Activated naive CD4-positive, alpha-beta T cell treated with anti-CD3 and anti-CD28 coated beads, Interleukin-2, amount 10 ng/mL, durations not matched to agents 7 days and 5 days (primary cell): ENCODE measurements around the gene KIF23.
A peak's percentile ranks its signal among the peaks of the same experiment; 100 is the strongest.

Experiments
- CTCF ChIA-PET: fragments of 350-600 bp; sonication (Branson Sonifier 250); formaldehyde crosslinking; loops from one replicate; lab custom pipeline; 2021; ENCODE audit warnings: antibody characterized with exemption; lab: Charles Lee
- DNase-seq: peaks from one replicate; pipeline ENCODE4 v3.0.0-alpha.2; 2020
- H3K27ac Mint-ChIP-seq: one replicate; pipeline ENCODE4 v1.8.0; 2021; ENCODE audit warnings: mild to moderate bottlenecking, moderate library complexity, mixed read lengths
- H3K27me3 Mint-ChIP-seq: one replicate; pipeline ENCODE4 v1.8.0; 2021; ENCODE audit warnings: mild to moderate bottlenecking, mixed read lengths
- H3K36me3 Mint-ChIP-seq: one replicate; pipeline ENCODE4 v1.8.0; 2021; ENCODE audit warnings: mixed read lengths
- H3K4me1 Mint-ChIP-seq: one replicate; pipeline ENCODE4 v1.8.0; 2021; ENCODE audit warnings: mixed read lengths
- H3K4me3 Mint-ChIP-seq: one replicate; pipeline ENCODE4 v1.8.0; 2021; ENCODE audit warnings: mild to moderate bottlenecking, moderate library complexity, mixed read lengths
- H3K9me3 Mint-ChIP-seq: one replicate; pipeline ENCODE4 v1.8.0; 2021; ENCODE audit warnings: mixed read lengths

KIF23 gene

GRCh38 chr15:69469467-69470201 is 55.5 kb downstream of the KIF23 start:
- peak overlapping the region; percentile 89 for H3K27ac Mint-ChIP-seq
- CTCF ChIA-PET: interaction anchor here (0.9 to 1.2 kb wide), 2 partner anchors 9 to 24 kb away, joined by 3 to 5 read pairs; no protein-coding TSS in a partner anchor
- peaks cover 38% of the 10 kb centered on the region for H3K27me3 Mint-ChIP-seq
- no peak overlapping the region for H3K4me3 Mint-ChIP-seq
- no peaks in the 10 kb centered on the region for H3K9me3 Mint-ChIP-seq
- peaks cover 38% of the 10 kb centered on the region for H3K4me1 Mint-ChIP-seq
- H3K36me3 Mint-ChIP-seq: no peaks in the 10 kb centered on the region
- no peak for DNase-seq

GRCh38 chr15:69472046-69472445 is 57.9 kb downstream of the KIF23 start:
- CTCF ChIA-PET: interaction anchor here (1.2 kb wide), 1 partner anchor 9 kb away, joined by 5 read pairs; no protein-coding TSS in a partner anchor

GRCh38 chr15:69472562-69472961 is 58.4 kb downstream of the KIF23 start:
- DNase-seq: no peak
- H3K27me3 Mint-ChIP-seq: peaks cover 35% of the 10 kb centered on the region
- H3K4me3 Mint-ChIP-seq: no peak overlapping the region
- no peaks in the 10 kb centered on the region for H3K9me3 Mint-ChIP-seq
- CTCF ChIA-PET: interaction anchor here (1.2 kb wide), 1 partner anchor 10 kb away, joined by 5 read pairs; no protein-coding TSS in a partner anchor
- H3K36me3 Mint-ChIP-seq: no peaks in the 10 kb centered on the region
- H3K4me1 Mint-ChIP-seq: peaks cover 26% of the 10 kb centered on the region
- no peak overlapping the region for H3K27ac Mint-ChIP-seq

More at GRCh38 chr15:69472046-69472445, 57.9 kb downstream of the KIF23 start:
- peaks cover 30% of the 10 kb centered on the region for H3K4me1 Mint-ChIP-seq
- no peak overlapping the region for H3K4me3 Mint-ChIP-seq
- no peaks in the 10 kb centered on the region for H3K36me3 Mint-ChIP-seq
- H3K27ac Mint-ChIP-seq: no peak overlapping the region
- no peak for DNase-seq
- H3K9me3 Mint-ChIP-seq: no peaks in the 10 kb centered on the region
- H3K27me3 Mint-ChIP-seq: peaks cover 37% of the 10 kb centered on the region

- H3K4me1 Mint-ChIP-seq: peaks cover 9% of the 10 kb centered on the region
- no peaks in the 10 kb centered on the region for H3K9me3 Mint-ChIP-seq
- no peaks in the 10 kb centered on the region for H3K36me3 Mint-ChIP-seq
- H3K27ac Mint-ChIP-seq: no peak overlapping the region
- CTCF ChIA-PET: interaction anchor here (0.7 to 2.7 kb wide), 5 partner anchors 11 to 1112 kb away, joined by 3 to 13 read pairs (median 5); partner anchors contain the start of gene RPLP1
- DNase-seq: no peak
- no peak overlapping the region for H3K4me3 Mint-ChIP-seq
- peaks cover 43% of the 10 kb centered on the region for H3K27me3 Mint-ChIP-seq
Measured at GRCh38 chr15:69474291-69474690, 60.1 kb downstream of the KIF23 start.

GRCh38 chr15:69474846-69475455 is 60.8 kb downstream of the KIF23 start:
- CTCF ChIA-PET: interaction anchor here (0.9 to 2.7 kb wide), 9 partner anchors 10 to 1111 kb away, joined by 3 to 13 read pairs (median 5); no protein-coding TSS in a partner anchor
- H3K27ac Mint-ChIP-seq: no peak overlapping the region
- no peaks in the 10 kb centered on the region for H3K36me3 Mint-ChIP-seq
- H3K27me3 Mint-ChIP-seq: peaks cover 44% of the 10 kb centered on the region
- H3K9me3 Mint-ChIP-seq: peaks cover 5% of the 10 kb centered on the region
- H3K4me3 Mint-ChIP-seq: no peak overlapping the region
- no peak for DNase-seq
- peaks cover 3% of the 10 kb centered on the region for H3K4me1 Mint-ChIP-seq

GRCh38 chr15:69475769-69476358 is 61.7 kb downstream of the KIF23 start:
- Mint-ChIP-seq H3K36me3 (no peaks in the 10 kb centered on the region), H3K27ac (no peak overlapping the region), H3K4me3 (no peak overlapping the region), H3K9me3 (peaks cover 9% of the 10 kb centered on the region), H3K4me1 (peaks cover 2% of the 10 kb centered on the region), H3K27me3 (peaks cover 44% of the 10 kb centered on the region)
- CTCF ChIA-PET: interaction anchor here (0.6 to 2.7 kb wide), 27 partner anchors 8 to 1966 kb away, joined by 3 to 13 read pairs (median 4); no protein-coding TSS in a partner anchor
- DNase-seq: peak; percentile 81

GRCh38 chr15:69476704-69477473 is 62.7 kb downstream of the KIF23 start:
- peaks cover 9% of the 10 kb centered on the region for H3K9me3 Mint-ChIP-seq
- DNase-seq: no peak
- H3K4me1 Mint-ChIP-seq: no peaks in the 10 kb centered on the region
- CTCF ChIA-PET: interaction anchor here (0.6 to 3.8 kb wide), 23 partner anchors 8 to 1965 kb away, joined by 3 to 28 read pairs (median 5); no protein-coding TSS in a partner anchor
- H3K4me3 Mint-ChIP-seq: no peak overlapping the region
- H3K27me3 Mint-ChIP-seq: peaks cover 41% of the 10 kb centered on the region
- H3K27ac Mint-ChIP-seq: no peak overlapping the region
- no peaks in the 10 kb centered on the region for H3K36me3 Mint-ChIP-seq

- DNase-seq: peak; percentile 60
- Mint-ChIP-seq H3K4me3 (no peak overlapping the region), H3K9me3 (peaks cover 9% of the 10 kb centered on the region), H3K27me3 (peaks cover 50% of the 10 kb centered on the region), H3K36me3 (no peaks in the 10 kb centered on the region), H3K4me1 (no peaks in the 10 kb centered on the region), H3K27ac (no peak overlapping the region)
- CTCF ChIA-PET: interaction anchor here (0.5 to 3.8 kb wide), 11 partner anchors 9 to 1245 kb away, joined by 3 to 28 read pairs (median 3); no protein-coding TSS in a partner anchor
Measured at GRCh38 chr15:69478259-69478781, 64.2 kb downstream of the KIF23 start.

GRCh38 chr15:69479081-69479480 is 64.9 kb downstream of the KIF23 start:
- DNase-seq: no peak
- Mint-ChIP-seq H3K4me1 (no peaks in the 10 kb centered on the region), H3K27ac (no peak overlapping the region), H3K4me3 (no peak overlapping the region), H3K36me3 (no peaks in the 10 kb centered on the region), H3K27me3 (peaks cover 53% of the 10 kb centered on the region), H3K9me3 (peaks cover 9% of the 10 kb centered on the region)
- CTCF ChIA-PET: interaction anchor here (0.5 to 3.8 kb wide), 6 partner anchors 11 to 1033 kb away, joined by 3 to 28 read pairs (median 4); no protein-coding TSS in a partner anchor

- Mint-ChIP-seq H3K4me3 (no peak overlapping the region), H3K36me3 (no peaks in the 10 kb centered on the region), H3K27me3 (peaks cover 53% of the 10 kb centered on the region), H3K27ac (no peak overlapping the region), H3K9me3 (peaks cover 9% of the 10 kb centered on the region), H3K4me1 (no peaks in the 10 kb centered on the region)
- CTCF ChIA-PET: interaction anchor here (1.0 to 3.8 kb wide), 4 partner anchors 980 to 1032 kb away, joined by 3 to 28 read pairs (median 4); no protein-coding TSS in a partner anchor
- no peak for DNase-seq
Measured at GRCh38 chr15:69479971-69480370, 65.8 kb downstream of the KIF23 start.

- no peak for DNase-seq
- Mint-ChIP-seq H3K4me3 (no peak overlapping the region), H3K27ac (no peak overlapping the region), H3K9me3 (peaks cover 9% of the 10 kb centered on the region), H3K27me3 (peaks cover 47% of the 10 kb centered on the region), H3K36me3 (no peaks in the 10 kb centered on the region), H3K4me1 (no peaks in the 10 kb centered on the region)
- CTCF ChIA-PET: interaction anchor here (1.3 to 3.8 kb wide), 4 partner anchors 10 to 1007 kb away, joined by 3 to 28 read pairs (median 3); no protein-coding TSS in a partner anchor
Measured at GRCh38 chr15:69480932-69481331, 66.8 kb downstream of the KIF23 start.

GRCh38 chr15:69482686-69483256 is 68.6 kb downstream of the KIF23 start:
- no peak for DNase-seq
- CTCF ChIA-PET: interaction anchor here (0.9 kb wide), 1 partner anchor 558 kb away, joined by 3 read pairs; no protein-coding TSS in a partner anchor
- H3K27me3 Mint-ChIP-seq: peaks cover 51% of the 10 kb centered on the region
- peaks cover 9% of the 10 kb centered on the region for H3K9me3 Mint-ChIP-seq
- no peak overlapping the region for H3K4me3 Mint-ChIP-seq
- H3K27ac Mint-ChIP-seq: no peak overlapping the region
- H3K36me3 Mint-ChIP-seq: no peaks in the 10 kb centered on the region
- no peaks in the 10 kb centered on the region for H3K4me1 Mint-ChIP-seq

- peaks cover 5% of the 10 kb centered on the region for H3K9me3 Mint-ChIP-seq
- H3K27me3 Mint-ChIP-seq: peaks cover 39% of the 10 kb centered on the region
- H3K27ac Mint-ChIP-seq: no peak overlapping the region
- DNase-seq: no peak
- no peak overlapping the region for H3K4me3 Mint-ChIP-seq
- CTCF ChIA-PET: interaction anchor here (1.4 kb wide), 1 partner anchor 9 kb away, joined by 5 read pairs; no protein-coding TSS in a partner anchor
- H3K36me3 Mint-ChIP-seq: no peaks in the 10 kb centered on the region
- H3K4me1 Mint-ChIP-seq: no peaks in the 10 kb centered on the region
Measured at GRCh38 chr15:69484837-69485236, 70.7 kb downstream of the KIF23 start.
